B cell (primary cell): ENCODE data around the gene INPP5J.

Experiments used
- CTCF ChIP-seq: fragments of 200-600 bp; IDR thresholded peaks from one replicate; pipeline ENCODE4 v1.8.0; 2022; ENCODE audit warnings: antibody characterized with exemption, mild to moderate bottlenecking
- EZH2 ChIP-seq: IDR thresholded peaks from 2 replicates; pipeline ENCODE4 v1.6.1; 2012; ENCODE audit warnings: borderline replicate concordance, low read depth, mild to moderate bottlenecking, moderate library complexity, low read length; ENCODE audit not compliant: insufficient read depth, poor library complexity, severe bottlenecking

DNA sequence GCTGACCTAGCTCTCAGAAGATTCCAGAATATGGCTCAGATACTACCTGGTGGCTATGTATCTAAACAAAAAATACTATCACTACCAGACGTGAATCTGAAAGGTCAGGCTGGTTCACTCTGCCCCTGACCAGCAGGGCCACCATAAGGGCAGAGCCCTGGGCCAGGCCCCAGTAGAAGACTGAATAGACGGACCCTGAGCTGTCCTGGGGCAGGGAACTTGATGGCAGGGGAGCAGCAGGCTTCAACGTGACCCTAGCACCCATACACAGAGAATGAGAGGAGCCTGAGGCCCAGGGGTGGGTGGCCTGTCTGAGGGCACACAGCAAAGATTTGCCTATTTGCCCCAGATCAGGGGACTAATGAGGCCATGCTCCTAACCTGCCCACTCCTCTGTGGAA is 30.6 kb downstream of the INPP5J start:
- TF ChIP-seq CTCF (no peak), EZH2 (no peak)
